Keratinocyte (primary cell): ENCODE measurements around the gene MAP4K3. TPM values are rescaled to one million over a fixed set of nuclear protein-coding genes. Genes with fewer than 3 reads are reported as not detected.

Source experiments
- DNase-seq: peaks from one replicate; pipeline ENCODE4 v3.0.0-alpha.2; 2011; ENCODE audit warnings: low read depth, missing footprints, low spot score
- FAIRE-seq: peaks from 2 replicates; lab custom pipeline; 2011; peaks lifted over from hg19 to GRCh38; lab: Jason Lieb, UNC
- H2AFZ ChIP-seq: 2 replicates; pipeline ENCODE4 v1.6.0; 2012; ENCODE audit warnings: low read length, control low read depth, inconsistent platforms; ENCODE audit not compliant: control insufficient read depth
- H3K27ac ChIP-seq: 2 replicates; pipeline ENCODE4 v1.5.1; 2011; ENCODE audit warnings: low read length; ENCODE audit not compliant: control insufficient read depth, insufficient read depth
- H3K27me3 ChIP-seq: 3 replicates; pipeline ENCODE4 v1.6.0; 2011; ENCODE audit warnings: low read length; ENCODE audit not compliant: control insufficient read depth, insufficient read depth; ENCODE audit errors: extremely low read depth
- H3K36me3 ChIP-seq, 2 experiments: 2 replicates in 1 of 2; 3 replicates in 1 of 2; pipeline ENCODE4 v1.5.1; 2011; ENCODE audit warnings: low read length in 2 of 2, mild to moderate bottlenecking in 1 of 2; ENCODE audit not compliant: control insufficient read depth in 2 of 2, insufficient read depth in 2 of 2; ENCODE audit errors: extremely low read depth in 1 of 2
- H3K4me1 ChIP-seq: 3 replicates; pipeline ENCODE4 v1.5.1; 2011; ENCODE audit warnings: low read length; ENCODE audit not compliant: control insufficient read depth, insufficient read depth; ENCODE audit errors: extremely low read depth
- H3K4me2 ChIP-seq: 3 replicates; pipeline ENCODE4 v1.6.0; 2011; ENCODE audit warnings: low read depth, low read length; ENCODE audit not compliant: control insufficient read depth, insufficient read depth; ENCODE audit errors: extremely low read depth
- H3K4me3 ChIP-seq, 3 experiments: fragments of 200-600 bp in 1 of 3; sonication (generic) in 1 of 3; 2 replicates in 2 of 3; 3 replicates in 1 of 3; pipeline ENCODE4 v1.5.1; 2011 to 2016; ENCODE audit warnings: low read length in 3 of 3, mild to moderate bottlenecking in 3 of 3, control low read depth in 2 of 3, inconsistent platforms in 1 of 3, low read depth in 1 of 3, mixed read lengths in 1 of 3, mixed run types in 1 of 3, moderate library complexity in 1 of 3; ENCODE audit not compliant: control insufficient read depth in 2 of 3, insufficient read depth in 2 of 3; ENCODE audit errors: extremely low read depth in 1 of 3
- H3K79me2 ChIP-seq: 2 replicates; pipeline ENCODE4 v1.6.0; 2012; ENCODE audit warnings: low read length; ENCODE audit not compliant: control insufficient read depth, insufficient read depth
- H3K9ac ChIP-seq: 3 replicates; pipeline ENCODE4 v1.6.0; 2011; ENCODE audit warnings: low read length; ENCODE audit not compliant: control insufficient read depth, insufficient read depth; ENCODE audit errors: extremely low read depth
- H3K9me1 ChIP-seq: 3 replicates; pipeline ENCODE4 v1.6.0; 2011; ENCODE audit warnings: low read length; ENCODE audit not compliant: control insufficient read depth, insufficient read depth; ENCODE audit errors: extremely low read depth
- H3K9me3 ChIP-seq: 2 replicates; pipeline ENCODE4 v1.5.1; 2012; ENCODE audit warnings: low read depth, low read length; ENCODE audit not compliant: control insufficient read depth
- H4K20me1 ChIP-seq: 3 replicates; pipeline ENCODE4 v1.6.0; 2011; ENCODE audit warnings: low read length; ENCODE audit not compliant: control insufficient read depth, insufficient read depth; ENCODE audit errors: extremely low read depth
- CTCF ChIP-seq, 3 experiments: IDR thresholded peaks in 1 of 3; conservative IDR thresholded peaks in 1 of 3; optimal IDR thresholded peaks in 1 of 3; 2 replicates in 2 of 3; 3 replicates in 1 of 3; pipeline versions ENCODE3 to v1.5.1; 2011; ENCODE audit warnings: low read length in 3 of 3, mild to moderate bottlenecking in 3 of 3, moderate library complexity in 2 of 3, control low read depth in 1 of 3, inconsistent platforms in 1 of 3; ENCODE audit not compliant: insufficient read depth in 2 of 3; ENCODE audit errors: extremely low read depth in 1 of 3
- EZH2 ChIP-seq: IDR thresholded peaks from one replicate; pipeline ENCODE4 v1.6.1; 2012; ENCODE audit warnings: inconsistent platforms, mild to moderate bottlenecking, low read length, moderate library complexity
- dilution Hi-C: fragments of 300-500 bp; cut with MboI; formaldehyde crosslinking; loops from one replicate; pipeline ENCODE4 v1.7.0; 2020; ENCODE audit warnings: low sequenced_read_pairs; ENCODE audit not compliant: extremely low pct_ligation_motif_present
- polyA plus RNA-seq, 5 experiments: library from polyadenylated mRNA; depleted of rRNA in 3 of 5; stranded (reverse) in 3 of 5; stranded (forward) in 1 of 5; unstranded in 1 of 5; fragments of >200 nt; gene quantifications; 1 replicate in 1 of 5; 2 replicates in 3 of 5; 3 replicates in 1 of 5; pipeline versions ENCODE4 v1.2.1 to v1.2.3, GENCODE V29; 2011 to 2012; ENCODE audit warnings: missing spikeins in 2 of 5, low read depth in 1 of 5, low replicate concordance in 1 of 5

Gene MAP4K3
- polyA plus RNA-seq, 1 donor (not counting 4 experiments of a cell fraction or from before 2014, with no cell fraction given), result 19.4 TPM

- H3K27ac ChIP-seq, result no peak overlapping the region
- peaks cover 11% of the 10 kb centered on the region for H3K79me2 ChIP-seq
- DNase-seq, result no peak
- no peak overlapping the region for H2AFZ ChIP-seq
- H3K4me1 ChIP-seq, result no peaks in the 10 kb centered on the region
- no peaks in the 10 kb centered on the region for H3K9me3 ChIP-seq
- dilution Hi-C loops, result no loop called here
- H4K20me1 ChIP-seq, result no peaks in the 10 kb centered on the region
- no peak overlapping the region for H3K9ac ChIP-seq
- peaks cover 0 to 2% of the 10 kb centered on the region in 2 experiments for H3K36me3 ChIP-seq
- no peak overlapping the region for H3K4me2 ChIP-seq
- no peak overlapping the region for H3K4me3 ChIP-seq
- FAIRE-seq, result no peak
- no peak for TF ChIP-seq CTCF (optimal IDR thresholded peaks at IDR 0.05 in 1 of 3, IDR thresholded peaks at IDR 0.05 in 1 of 3, conservative IDR thresholded peaks at IDR 0.05 in 1 of 3; ENCODE audit: extremely low read depth in 1 of 3, insufficient read depth in 2 of 3, low read length in 3 of 3)
- no peak for TF ChIP-seq EZH2
- no peaks in the 10 kb centered on the region for H3K9me1 ChIP-seq
- H3K27me3 ChIP-seq, result no peaks in the 10 kb centered on the region
Observed at GRCh38 chr2:39370101-39370500, 67.0 kb downstream of the MAP4K3 start.

GRCh38 chr2:39368846-39369245, 68.2 kb downstream of the MAP4K3 start:
- no peak for TF ChIP-seq CTCF (optimal IDR thresholded peaks at IDR 0.05 in 1 of 3, IDR thresholded peaks at IDR 0.05 in 1 of 3, conservative IDR thresholded peaks at IDR 0.05 in 1 of 3; ENCODE audit: extremely low read depth in 1 of 3, insufficient read depth in 2 of 3, low read length in 3 of 3)
- TF ChIP-seq EZH2, result no peak
- H3K9me3 ChIP-seq, result no peaks in the 10 kb centered on the region
- DNase-seq (no peak), FAIRE-seq (no peak)
- H3K4me3 ChIP-seq, result no peak overlapping the region
- no peak overlapping the region for H3K9ac ChIP-seq
- peaks cover 0 to 2% of the 10 kb centered on the region in 2 experiments for H3K36me3 ChIP-seq
- dilution Hi-C loops, result no loop called here
- no peak overlapping the region for H3K27ac ChIP-seq
- H3K9me1 ChIP-seq, result no peaks in the 10 kb centered on the region
- no peaks in the 10 kb centered on the region for H3K27me3 ChIP-seq
- H3K79me2 ChIP-seq, result peaks cover 9% of the 10 kb centered on the region
- no peaks in the 10 kb centered on the region for H4K20me1 ChIP-seq
- H3K4me1 ChIP-seq, result no peaks in the 10 kb centered on the region
- no peak overlapping the region for H3K4me2 ChIP-seq
- no peak overlapping the region for H2AFZ ChIP-seq
